ENCODE results near the gene RAB3GAP1.
A peak's percentile ranks its signal among the peaks of the same experiment; 100 is the strongest.
"Not testable (repeated sequence)": the region's sequence is repeated elsewhere in the genome, so short reads cannot be mapped to it uniquely, and the experiment has no call there.

The RAB3GAP1 gene

DNA sequence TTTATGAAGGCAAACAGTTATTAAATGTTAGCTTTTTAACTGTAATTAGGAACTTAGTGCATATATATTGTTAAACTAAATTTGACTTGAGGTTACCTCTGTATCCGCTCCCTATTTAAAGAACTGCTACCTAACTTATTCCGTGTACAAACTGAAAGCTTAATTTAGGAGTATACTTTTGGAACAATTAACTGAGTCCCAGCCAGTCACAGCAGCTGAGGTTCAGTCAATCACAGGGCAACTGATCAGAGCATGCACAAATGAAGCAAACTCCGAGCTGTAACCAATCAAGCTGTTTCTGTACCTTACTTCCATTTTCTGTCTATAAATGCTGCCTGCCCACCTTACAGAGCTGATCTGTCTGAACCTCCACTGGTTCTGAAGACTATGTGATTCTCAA, 61.2 kb downstream of the RAB3GAP1 start:
- DNase-seq: no peak

- no peak for DNase-seq
Observed at GRCh38 chr2:135119582-135119981, 67.5 kb downstream of the RAB3GAP1 start.

DNA sequence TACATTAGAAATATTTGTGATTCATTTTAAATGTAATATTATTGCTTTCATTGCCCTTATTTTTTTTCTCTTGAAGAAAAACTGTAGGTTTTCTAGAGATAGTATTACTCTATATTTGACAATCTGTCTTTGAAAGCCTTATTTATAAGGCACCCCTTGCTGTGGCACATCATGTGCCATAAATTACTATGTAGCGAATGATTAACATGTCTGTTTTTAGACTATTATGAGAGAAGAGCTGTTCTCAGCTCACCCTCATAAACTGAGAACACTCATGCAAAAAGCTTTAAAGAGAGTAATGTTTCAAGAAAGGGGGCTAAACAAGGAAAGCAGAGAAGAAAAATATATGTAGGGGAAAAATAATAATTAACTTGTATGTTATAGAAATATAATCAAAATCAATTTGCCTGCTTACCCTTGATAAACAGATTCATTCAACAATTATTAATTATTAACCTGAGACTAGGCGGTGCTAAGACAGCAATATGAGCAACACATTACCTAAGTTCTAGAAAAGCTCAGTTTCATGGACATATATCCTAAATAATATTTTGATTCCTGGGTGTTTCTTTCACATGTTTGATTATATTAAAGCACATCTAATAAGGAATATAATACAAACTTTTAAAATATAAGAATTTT, 69.0 kb downstream of the RAB3GAP1 start:
- DNase-seq: no peak

- DNase-seq: not testable (repeated sequence)
Observed at GRCh38 chr2:135121658-135122039, 69.6 kb downstream of the RAB3GAP1 start.

- peak; percentile 40 for DNase-seq
Observed at GRCh38 chr2:135124924-135125886, 73.1 kb downstream of the RAB3GAP1 start.

- DNase-seq: no peak
Observed at GRCh38 chr2:135125940-135126339, 73.8 kb downstream of the RAB3GAP1 start.

GRCh38 chr2:135130751-135131150, 78.7 kb downstream of the RAB3GAP1 start:
- peak; percentile 1 for DNase-seq

- DNase-seq: peak; percentile 67
Observed at GRCh38 chr2:135132314-135132713, 80.2 kb downstream of the RAB3GAP1 start.

- no peak for DNase-seq
Observed at GRCh38 chr2:135140606-135141005, 88.5 kb downstream of the RAB3GAP1 start.

- DNase-seq: no peak
Observed at GRCh38 chr2:135142323-135142722, 90.2 kb downstream of the RAB3GAP1 start.

GRCh38 chr2:135144343-135144742, 92.3 kb downstream of the RAB3GAP1 start:
- no peak for DNase-seq

GRCh38 chr2:135149251-135149650, 97.2 kb downstream of the RAB3GAP1 start:
- DNase-seq: peak; percentile 15

- DNase-seq: no peak
Observed at GRCh38 chr2:135150725-135151124, 98.6 kb downstream of the RAB3GAP1 start.

- DNase-seq: no peak
Observed at GRCh38 chr2:135151615-135152014, 99.5 kb downstream of the RAB3GAP1 start.

- DNase-seq: no peak
Observed at GRCh38 chr2:135152361-135152760, 100.3 kb downstream of the RAB3GAP1 start.

- no peak for DNase-seq
Observed at GRCh38 chr2:135154962-135155361, 102.9 kb downstream of the RAB3GAP1 start.

DNA sequence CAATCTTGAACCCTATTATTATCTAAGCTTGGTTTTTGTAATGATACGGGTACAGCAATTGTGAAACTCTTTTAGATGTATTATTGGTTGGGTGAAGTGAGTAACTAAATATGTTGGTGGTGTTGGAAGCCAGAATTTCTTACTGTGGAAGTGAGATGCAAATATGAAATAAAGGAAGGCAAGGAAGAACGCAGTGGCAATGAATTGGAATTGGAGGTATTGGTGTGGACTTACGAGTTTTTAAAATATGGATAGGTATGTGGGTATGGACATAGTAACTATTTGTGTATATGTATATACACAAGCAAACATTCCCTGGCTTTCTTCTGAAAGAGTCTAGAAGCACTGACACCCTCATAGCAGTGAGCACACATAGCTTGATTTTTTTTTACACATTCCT, 105.8 kb downstream of the RAB3GAP1 start:
- no peak for DNase-seq

GRCh38 chr2:135159191-135159590, 107.1 kb downstream of the RAB3GAP1 start:
- no peak for DNase-seq

GRCh38 chr2:135162377-135162776, 110.3 kb downstream of the RAB3GAP1 start:
- DNase-seq: no peak

DNA sequence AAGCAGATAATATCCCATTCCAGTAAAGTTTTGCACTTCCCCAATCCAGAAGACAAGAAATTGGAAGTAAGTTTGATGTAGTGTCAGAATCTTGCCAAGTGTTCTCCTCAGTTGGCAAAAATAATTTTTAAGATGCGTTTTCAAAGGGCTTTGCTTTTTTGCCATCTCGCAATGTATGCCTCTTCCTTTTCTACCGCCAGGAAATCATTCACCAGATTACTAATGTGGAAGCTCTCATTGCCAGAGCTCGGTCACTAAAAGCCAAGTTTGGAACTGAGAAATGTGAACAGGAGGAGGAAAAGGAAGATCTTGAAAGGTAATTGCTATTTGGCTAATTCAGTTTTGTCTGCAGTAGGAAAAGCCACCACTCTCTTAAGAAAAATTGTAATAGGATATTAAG, 110.7 kb downstream of the RAB3GAP1 start:
- no peak for DNase-seq

DNA sequence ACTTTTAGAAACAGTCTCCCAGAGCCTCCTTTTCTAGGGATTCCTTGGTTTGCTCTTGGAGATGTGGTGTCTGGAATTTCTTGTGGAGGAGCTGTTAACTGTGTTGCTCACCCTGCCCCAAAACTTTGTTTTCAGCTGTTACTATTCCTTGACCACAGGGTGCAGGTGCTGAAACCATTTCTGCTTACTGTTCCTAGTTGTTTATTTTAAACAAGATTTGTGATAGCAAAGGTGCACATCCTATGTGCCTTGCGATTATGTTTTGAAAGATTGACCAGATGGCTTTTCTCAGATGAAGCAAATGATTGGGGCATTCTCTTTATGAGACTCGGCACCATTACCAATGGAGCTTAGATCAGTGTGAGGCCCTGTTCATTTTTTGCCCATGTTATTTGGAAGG, 111.2 kb downstream of the RAB3GAP1 start:
- no peak for DNase-seq

DNA sequence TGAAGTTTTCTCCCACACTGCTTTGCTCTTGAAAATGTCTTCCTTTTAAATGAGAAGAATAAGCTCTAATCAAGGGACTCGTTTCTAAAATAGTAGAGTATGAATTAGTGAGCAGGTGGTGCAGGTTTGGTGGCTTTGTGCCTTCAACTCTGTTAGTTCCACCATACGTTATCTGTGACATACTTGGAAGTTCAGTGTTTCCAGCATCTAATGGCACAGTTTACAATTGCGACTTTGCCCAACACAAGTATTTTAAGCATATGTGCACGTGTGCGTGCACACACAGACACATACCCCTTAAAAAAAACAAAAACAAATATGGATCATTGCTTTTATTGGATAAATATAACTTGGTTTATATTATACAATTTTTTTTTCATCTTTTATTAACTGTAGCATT, 111.8 kb downstream of the RAB3GAP1 start:
- no peak for DNase-seq

GRCh38 chr2:135164431-135164830, 112.3 kb downstream of the RAB3GAP1 start:
- peak; percentile 40 for DNase-seq

- DNase-seq: no peak
Observed at GRCh38 chr2:135167273-135167672, 115.2 kb downstream of the RAB3GAP1 start.

All from fibroblast of skin of right biceps (primary cell).